SK-N-SH treated with all-trans-retinoic acid at 6 μM for 48 hours (cell line): ENCODE data around the gene RCN1.
"Not testable (repeated sequence)": the region's sequence is repeated elsewhere in the genome, so short reads cannot be mapped to it uniquely, and the experiment has no call there.

Source experiments
- ATAC-seq: fragments of 200-7000 bp; cut with Tn5 transposase; 3 replicates; pipeline ENCODE4 v1.9.1; 2020; ENCODE audit warnings: mild to moderate bottlenecking, moderate library complexity
- ARNTL ChIP-seq: fragments of 450-650 bp; formaldehyde crosslinking; IDR thresholded peaks from 2 replicates; pipeline ENCODE4 v1.5.0; 2020; ENCODE audit warnings: low read depth, mild to moderate bottlenecking, moderate library complexity, borderline replicate concordance
- BACH2 ChIP-seq: fragments of 250-450 bp; sonication (Bioruptor Pico); IDR thresholded peaks from 2 replicates; pipeline ENCODE4 v1.9.0; 2021; ENCODE audit warnings: mild to moderate bottlenecking, borderline replicate concordance
- CSDC2 ChIP-seq: fragments of 250-450 bp; sonication (Bioruptor Pico); IDR thresholded peaks from 2 replicates; pipeline ENCODE4 v1.5.0; 2020; ENCODE audit warnings: mild to moderate bottlenecking, moderate library complexity
- ESRRG ChIP-seq: fragments of 250-450 bp; sonication (Bioruptor Pico); IDR thresholded peaks from 2 replicates; pipeline ENCODE4 v1.6.1; 2021; ENCODE audit warnings: mild to moderate bottlenecking
- GLIS3 ChIP-seq: fragments of 250-450 bp; sonication (Bioruptor Pico); IDR thresholded peaks from 2 replicates; pipeline ENCODE4 v1.5.0; 2020; ENCODE audit warnings: mild to moderate bottlenecking, moderate library complexity
- ISL1 ChIP-seq: fragments of 250-450 bp; sonication (Bioruptor Pico); IDR thresholded peaks from 2 replicates; pipeline ENCODE4 v2.1.2; 2022; ENCODE audit warnings: mild to moderate bottlenecking, moderate library complexity
- OSR1 ChIP-seq: fragments of 250-450 bp; sonication (Bioruptor Pico); IDR thresholded peaks from 2 replicates; pipeline ENCODE4 v1.8.0; 2022; ENCODE audit warnings: moderate library complexity, mild to moderate bottlenecking, inconsistent platforms
- POU6F1 ChIP-seq: fragments of 250-450 bp; sonication (Bioruptor Pico); IDR thresholded peaks from 2 replicates; pipeline ENCODE4 v1.8.0; 2021; ENCODE audit warnings: low read depth, mild to moderate bottlenecking, moderate library complexity, borderline replicate concordance
- PPARA ChIP-seq: fragments of 250-450 bp; sonication (Bioruptor Pico); IDR thresholded peaks from 2 replicates; pipeline ENCODE4 v1.5.0; 2020; ENCODE audit warnings: mild to moderate bottlenecking, borderline replicate concordance
- RARB ChIP-seq: fragments of 250-450 bp; sonication (Bioruptor Pico); IDR thresholded peaks from 2 replicates; pipeline ENCODE4 v1.8.0; 2021; ENCODE audit warnings: mild to moderate bottlenecking, moderate library complexity
- TCF4 ChIP-seq: fragments of 250-450 bp; sonication (Bioruptor Pico); IDR thresholded peaks from 2 replicates; pipeline ENCODE4 v1.8.0; 2021; ENCODE audit warnings: mild to moderate bottlenecking, moderate library complexity, borderline replicate concordance
- TOX ChIP-seq: fragments of 250-450 bp; sonication (Bioruptor Pico); IDR thresholded peaks from 2 replicates; pipeline ENCODE4 v1.8.0; 2021; ENCODE audit warnings: mild to moderate bottlenecking, moderate library complexity, borderline replicate concordance
- ZC3H10 ChIP-seq: fragments of 250-450 bp; sonication (Bioruptor Pico); IDR thresholded peaks from 2 replicates; pipeline ENCODE4 v1.5.1; 2021; ENCODE audit warnings: mild to moderate bottlenecking, moderate library complexity
- ZFP3 ChIP-seq: fragments of 250-450 bp; sonication (Bioruptor Pico); IDR thresholded peaks from 2 replicates; pipeline ENCODE4 v1.5.0; 2020; ENCODE audit warnings: mild to moderate bottlenecking, moderate library complexity
- ZFP30 ChIP-seq: fragments of 450-650 bp; formaldehyde crosslinking; IDR thresholded peaks from 2 replicates; pipeline ENCODE4 v1.5.0; 2022; ENCODE audit warnings: mild to moderate bottlenecking, moderate library complexity
- ZNF70 ChIP-seq: fragments of 450-650 bp; formaldehyde crosslinking; IDR thresholded peaks from 2 replicates; pipeline ENCODE4 v1.5.0; 2020; ENCODE audit warnings: mild to moderate bottlenecking, moderate library complexity
- ZNF8 ChIP-seq: fragments of 450-650 bp; formaldehyde crosslinking; IDR thresholded peaks from 2 replicates; pipeline ENCODE4 v1.5.0; 2020; ENCODE audit warnings: mild to moderate bottlenecking, moderate library complexity
- TF ChIP-seq, protein P1 (sequence below): fragments of 250-450 bp; sonication (Bioruptor Pico); IDR thresholded peaks from 2 replicates; pipeline ENCODE4 v1.5.0; 2020; ENCODE audit warnings: mild to moderate bottlenecking, moderate library complexity
- TF ChIP-seq, protein P2 (sequence below): fragments of 250-450 bp; sonication (Bioruptor Pico); IDR thresholded peaks from 2 replicates; pipeline ENCODE4 v1.5.1; 2021; ENCODE audit warnings: mild to moderate bottlenecking, moderate library complexity
- TF ChIP-seq, protein P3 (sequence below): fragments of 250-450 bp; sonication (Bioruptor Pico); IDR thresholded peaks from 2 replicates; pipeline ENCODE4 v1.5.1; 2020; ENCODE audit warnings: low read depth, mild to moderate bottlenecking, moderate library complexity
- TF ChIP-seq, protein P4 (sequence below): fragments of 250-450 bp; sonication (Bioruptor Pico); IDR thresholded peaks from 2 replicates; pipeline ENCODE4 v1.8.0; 2020; ENCODE audit warnings: mild to moderate bottlenecking, moderate library complexity, borderline replicate concordance

Gene RCN1

DNA sequence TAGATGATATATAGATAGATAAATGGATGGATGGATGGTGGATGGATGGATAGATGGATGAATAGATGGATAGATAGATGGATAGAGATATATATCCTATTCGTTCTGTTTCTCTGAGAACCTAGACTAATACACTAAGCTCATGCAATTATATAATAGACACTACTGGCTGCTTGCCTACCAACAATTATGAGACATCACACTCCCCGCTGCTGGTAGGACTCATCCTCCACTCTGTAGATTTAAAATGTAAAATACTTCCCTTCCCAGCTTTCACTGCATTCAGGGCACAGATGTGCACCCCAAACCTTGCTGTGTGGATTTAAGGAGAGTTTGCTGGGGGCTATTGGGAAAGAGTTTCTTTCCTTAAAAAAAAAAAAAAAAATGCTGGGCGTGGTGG is 28.3 kb upstream of the RCN1 start (continued):
- TF ChIP-seq RARB (CRISPR knock-in tag) (no peak), POU6F1 (CRISPR knock-in tag) (no peak), ZNF70 (CRISPR knock-in tag) (no peak), ZFP3 (CRISPR knock-in tag) (no peak), CSDC2 (CRISPR knock-in tag) (no peak), TOX (CRISPR knock-in tag) (no peak), GLIS3 (CRISPR knock-in tag) (no peak), ISL1 (CRISPR knock-in tag) (no peak), ZFP30 (CRISPR knock-in tag) (no peak), ARNTL (CRISPR knock-in tag) (no peak), ZNF8 (CRISPR knock-in tag) (no peak), ZC3H10 (CRISPR knock-in tag) (no peak), OSR1 (CRISPR knock-in tag) (no peak)
- TF ChIP-seq, protein P1, sequence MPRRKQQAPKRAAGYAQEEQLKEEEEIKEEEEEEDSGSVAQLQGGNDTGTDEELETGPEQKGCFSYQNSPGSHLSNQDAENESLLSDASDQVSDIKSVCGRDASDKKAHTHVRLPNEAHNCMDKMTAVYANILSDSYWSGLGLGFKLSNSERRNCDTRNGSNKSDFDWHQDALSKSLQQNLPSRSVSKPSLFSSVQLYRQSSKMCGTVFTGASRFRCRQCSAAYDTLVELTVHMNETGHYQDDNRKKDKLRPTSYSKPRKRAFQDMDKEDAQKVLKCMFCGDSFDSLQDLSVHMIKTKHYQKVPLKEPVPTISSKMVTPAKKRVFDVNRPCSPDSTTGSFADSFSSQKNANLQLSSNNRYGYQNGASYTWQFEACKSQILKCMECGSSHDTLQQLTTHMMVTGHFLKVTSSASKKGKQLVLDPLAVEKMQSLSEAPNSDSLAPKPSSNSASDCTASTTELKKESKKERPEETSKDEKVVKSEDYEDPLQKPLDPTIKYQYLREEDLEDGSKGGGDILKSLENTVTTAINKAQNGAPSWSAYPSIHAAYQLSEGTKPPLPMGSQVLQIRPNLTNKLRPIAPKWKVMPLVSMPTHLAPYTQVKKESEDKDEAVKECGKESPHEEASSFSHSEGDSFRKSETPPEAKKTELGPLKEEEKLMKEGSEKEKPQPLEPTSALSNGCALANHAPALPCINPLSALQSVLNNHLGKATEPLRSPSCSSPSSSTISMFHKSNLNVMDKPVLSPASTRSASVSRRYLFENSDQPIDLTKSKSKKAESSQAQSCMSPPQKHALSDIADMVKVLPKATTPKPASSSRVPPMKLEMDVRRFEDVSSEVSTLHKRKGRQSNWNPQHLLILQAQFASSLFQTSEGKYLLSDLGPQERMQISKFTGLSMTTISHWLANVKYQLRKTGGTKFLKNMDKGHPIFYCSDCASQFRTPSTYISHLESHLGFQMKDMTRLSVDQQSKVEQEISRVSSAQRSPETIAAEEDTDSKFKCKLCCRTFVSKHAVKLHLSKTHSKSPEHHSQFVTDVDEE (CRISPR knock-in tag), result no peak

DNA sequence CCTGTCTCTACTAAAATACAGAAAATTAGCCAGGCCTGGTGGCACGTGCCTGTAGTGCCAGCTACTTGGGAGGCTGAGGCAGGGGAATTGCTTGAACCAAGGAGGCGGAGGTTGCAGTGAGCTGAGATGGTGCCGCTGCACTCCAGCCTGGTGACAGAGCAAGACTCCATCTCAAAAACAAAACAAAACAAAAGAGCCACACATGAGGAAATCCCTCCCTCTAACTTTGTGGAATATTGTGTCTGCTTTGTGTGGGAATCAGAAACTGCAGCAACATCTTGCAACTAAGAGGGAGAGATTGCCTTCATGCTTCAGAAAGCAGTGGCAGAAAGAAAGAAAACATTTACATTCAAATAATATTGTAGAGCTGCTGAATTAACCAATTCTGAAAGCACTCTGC is 27.8 kb upstream of the RCN1 start:
- not testable (repeated sequence) for ATAC-seq

GRCh38 chr11:32065865-32066629 is 24.8 kb upstream of the RCN1 start:
- ATAC-seq, result no peak
- TF ChIP-seq, protein P2, sequence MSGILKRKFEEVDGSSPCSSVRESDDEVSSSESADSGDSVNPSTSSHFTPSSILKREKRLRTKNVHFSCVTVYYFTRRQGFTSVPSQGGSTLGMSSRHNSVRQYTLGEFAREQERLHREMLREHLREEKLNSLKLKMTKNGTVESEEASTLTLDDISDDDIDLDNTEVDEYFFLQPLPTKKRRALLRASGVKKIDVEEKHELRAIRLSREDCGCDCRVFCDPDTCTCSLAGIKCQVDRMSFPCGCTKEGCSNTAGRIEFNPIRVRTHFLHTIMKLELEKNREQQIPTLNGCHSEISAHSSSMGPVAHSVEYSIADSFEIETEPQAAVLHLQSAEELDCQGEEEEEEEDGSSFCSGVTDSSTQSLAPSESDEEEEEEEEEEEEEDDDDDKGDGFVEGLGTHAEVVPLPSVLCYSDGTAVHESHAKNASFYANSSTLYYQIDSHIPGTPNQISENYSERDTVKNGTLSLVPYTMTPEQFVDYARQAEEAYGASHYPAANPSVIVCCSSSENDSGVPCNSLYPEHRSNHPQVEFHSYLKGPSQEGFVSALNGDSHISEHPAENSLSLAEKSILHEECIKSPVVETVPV, result no peak
- no peak for TF ChIP-seq PPARA (CRISPR knock-in tag)
- TF ChIP-seq, protein P1 (CRISPR knock-in tag), result no peak
- no peak for TF ChIP-seq TCF4
- no peak for TF ChIP-seq ZC3H10 (CRISPR knock-in tag)
- TF ChIP-seq BACH2, result no peak
- TF ChIP-seq, protein P3, sequence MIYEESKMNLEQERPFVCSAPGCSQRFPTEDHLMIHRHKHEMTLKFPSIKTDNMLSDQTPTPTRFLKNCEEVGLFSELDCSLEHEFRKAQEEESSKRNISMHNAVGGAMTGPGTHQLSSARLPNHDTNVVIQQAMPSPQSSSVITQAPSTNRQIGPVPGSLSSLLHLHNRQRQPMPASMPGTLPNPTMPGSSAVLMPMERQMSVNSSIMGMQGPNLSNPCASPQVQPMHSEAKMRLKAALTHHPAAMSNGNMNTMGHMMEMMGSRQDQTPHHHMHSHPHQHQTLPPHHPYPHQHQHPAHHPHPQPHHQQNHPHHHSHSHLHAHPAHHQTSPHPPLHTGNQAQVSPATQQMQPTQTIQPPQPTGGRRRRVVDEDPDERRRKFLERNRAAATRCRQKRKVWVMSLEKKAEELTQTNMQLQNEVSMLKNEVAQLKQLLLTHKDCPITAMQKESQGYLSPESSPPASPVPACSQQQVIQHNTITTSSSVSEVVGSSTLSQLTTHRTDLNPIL (CRISPR knock-in tag), result no peak
- TF ChIP-seq ZNF8 (CRISPR knock-in tag), result no peak
- no peak for TF ChIP-seq ZNF70 (CRISPR knock-in tag)
- no peak for TF ChIP-seq ZFP30 (CRISPR knock-in tag)
- no peak for TF ChIP-seq TOX (CRISPR knock-in tag)
- TF ChIP-seq ESRRG (CRISPR knock-in tag), result no peak
- TF ChIP-seq POU6F1 (CRISPR knock-in tag), result no peak
- TF ChIP-seq GLIS3 (CRISPR knock-in tag), result no peak
- TF ChIP-seq, protein P4, sequence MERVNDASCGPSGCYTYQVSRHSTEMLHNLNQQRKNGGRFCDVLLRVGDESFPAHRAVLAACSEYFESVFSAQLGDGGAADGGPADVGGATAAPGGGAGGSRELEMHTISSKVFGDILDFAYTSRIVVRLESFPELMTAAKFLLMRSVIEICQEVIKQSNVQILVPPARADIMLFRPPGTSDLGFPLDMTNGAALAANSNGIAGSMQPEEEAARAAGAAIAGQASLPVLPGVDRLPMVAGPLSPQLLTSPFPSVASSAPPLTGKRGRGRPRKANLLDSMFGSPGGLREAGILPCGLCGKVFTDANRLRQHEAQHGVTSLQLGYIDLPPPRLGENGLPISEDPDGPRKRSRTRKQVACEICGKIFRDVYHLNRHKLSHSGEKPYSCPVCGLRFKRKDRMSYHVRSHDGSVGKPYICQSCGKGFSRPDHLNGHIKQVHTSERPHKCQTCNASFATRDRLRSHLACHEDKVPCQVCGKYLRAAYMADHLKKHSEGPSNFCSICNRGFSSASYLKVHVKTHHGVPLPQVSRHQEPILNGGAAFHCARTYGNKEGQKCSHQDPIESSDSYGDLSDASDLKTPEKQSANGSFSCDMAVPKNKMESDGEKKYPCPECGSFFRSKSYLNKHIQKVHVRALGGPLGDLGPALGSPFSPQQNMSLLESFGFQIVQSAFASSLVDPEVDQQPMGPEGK (CRISPR knock-in tag), result no peak
- TF ChIP-seq OSR1 (CRISPR knock-in tag), result no peak
